ENCODE measurements around the gene BCKDHB. TPM values are rescaled to one million over a fixed set of nuclear protein-coding genes. Genes with fewer than 3 reads are reported as not detected.

BCKDHB gene
- total and polyA plus RNA-seq, 2 donors (not counting 1 experiment from before 2014, with no cell fraction given), result 9.6 to 20.1 TPM

DNA sequence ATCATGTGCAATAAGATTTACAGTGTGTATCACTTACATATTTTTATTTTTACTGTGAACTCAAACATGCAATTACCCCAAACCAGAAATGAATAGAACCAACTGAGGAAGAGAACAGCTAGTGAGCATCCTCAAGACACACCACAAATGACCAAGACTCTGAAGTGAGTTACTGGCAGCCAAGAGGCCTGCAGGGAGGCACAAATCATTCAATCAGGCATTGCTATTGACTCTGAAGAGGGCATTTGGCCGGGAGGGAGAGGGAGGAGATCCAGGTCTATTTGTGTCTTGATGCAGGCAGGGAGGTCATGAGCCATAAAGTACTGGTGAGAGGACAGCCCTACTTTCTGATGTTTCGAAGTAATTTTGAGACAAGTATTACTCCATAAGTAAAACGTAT is 257.7 kb downstream of the BCKDHB start:
- no peak overlapping the region for H3K4me3 Mint-ChIP-seq
- TF ChIP-seq, protein P1, sequence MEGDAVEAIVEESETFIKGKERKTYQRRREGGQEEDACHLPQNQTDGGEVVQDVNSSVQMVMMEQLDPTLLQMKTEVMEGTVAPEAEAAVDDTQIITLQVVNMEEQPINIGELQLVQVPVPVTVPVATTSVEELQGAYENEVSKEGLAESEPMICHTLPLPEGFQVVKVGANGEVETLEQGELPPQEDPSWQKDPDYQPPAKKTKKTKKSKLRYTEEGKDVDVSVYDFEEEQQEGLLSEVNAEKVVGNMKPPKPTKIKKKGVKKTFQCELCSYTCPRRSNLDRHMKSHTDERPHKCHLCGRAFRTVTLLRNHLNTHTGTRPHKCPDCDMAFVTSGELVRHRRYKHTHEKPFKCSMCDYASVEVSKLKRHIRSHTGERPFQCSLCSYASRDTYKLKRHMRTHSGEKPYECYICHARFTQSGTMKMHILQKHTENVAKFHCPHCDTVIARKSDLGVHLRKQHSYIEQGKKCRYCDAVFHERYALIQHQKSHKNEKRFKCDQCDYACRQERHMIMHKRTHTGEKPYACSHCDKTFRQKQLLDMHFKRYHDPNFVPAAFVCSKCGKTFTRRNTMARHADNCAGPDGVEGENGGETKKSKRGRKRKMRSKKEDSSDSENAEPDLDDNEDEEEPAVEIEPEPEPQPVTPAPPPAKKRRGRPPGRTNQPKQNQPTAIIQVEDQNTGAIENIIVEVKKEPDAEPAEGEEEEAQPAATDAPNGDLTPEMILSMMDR (IDR thresholded peaks at IDR 0.05), result no peak
- no peak for TF ChIP-seq EZH2 (IDR thresholded peaks at IDR 0.05; ENCODE audit: borderline replicate concordance, insufficient read depth, low read depth, low read length, poor library complexity, severe bottlenecking)
- no peaks in the 10 kb centered on the region for H3K27me3 ChIP-seq (replicated peaks in 1 of 4; ENCODE audit: control extremely low read depth in 1 of 4, control insufficient read depth in 3 of 4, insufficient read depth in 4 of 4, low read length in 3 of 4)
- H3K9me3 Mint-ChIP-seq (ENCODE audit: insufficient read depth), result peaks cover 3% of the 10 kb centered on the region
- no peak overlapping the region for H3K9ac ChIP-seq (ENCODE audit: low read length)
- H2AFZ ChIP-seq (ENCODE audit: insufficient read depth, low read depth, low read length, poor library complexity, severe bottlenecking), result no peak overlapping the region
- H3K4me3 ChIP-seq (ENCODE audit: control extremely low read depth in 1 of 5, extremely low read depth in 1 of 5, insufficient read depth in 1 of 5, low read depth in 2 of 5, low read length in 4 of 5), result no peak overlapping the region
- H3K27me3 Mint-ChIP-seq, result no peaks in the 10 kb centered on the region
- no peak overlapping the region for H3K4me2 ChIP-seq (replicated peaks; ENCODE audit: low read depth, low read length, poor library complexity, severe bottlenecking)
- H3K4me1 Mint-ChIP-seq, result no peaks in the 10 kb centered on the region
- H3K27ac Mint-ChIP-seq, result no peak overlapping the region
- no peaks in the 10 kb centered on the region for H3K79me2 ChIP-seq (ENCODE audit: control insufficient read depth, insufficient read depth, low read length)
- no peaks in the 10 kb centered on the region for H3K9me3 ChIP-seq (ENCODE audit: control extremely low read depth in 1 of 3, control insufficient read depth in 2 of 3, insufficient read depth in 1 of 3, low read length in 2 of 3)
- ChIA-PET CTCF (no interaction called here), POLR2A (no interaction called here)
- no peaks in the 10 kb centered on the region for H3K4me1 ChIP-seq (ENCODE audit: control insufficient read depth in 2 of 2, insufficient read depth in 2 of 2, low read length in 2 of 2)
- no peaks in the 10 kb centered on the region for H3K36me3 ChIP-seq (replicated peaks in 1 of 2; ENCODE audit: control extremely low read depth in 1 of 2, control insufficient read depth in 1 of 2, extremely low read depth in 1 of 2, insufficient read depth in 2 of 2, low read length in 1 of 2)
- no peak for DNase-seq
- ATAC-seq (ENCODE audit: low read depth), result no peak
- H4K20me1 ChIP-seq (ENCODE audit: control insufficient read depth, insufficient read depth, low read length, poor library complexity, severe bottlenecking), result no peaks in the 10 kb centered on the region
- intact Hi-C loops (cut with micrococcal nuclease), result no loop called here
- H3K27ac ChIP-seq (ENCODE audit: low read length in 2 of 2), result no peak overlapping the region
- WGBS (ENCODE audit: insufficient coverage), result 100% methylated on average over 1 of the region's 3 CpGs

DNA sequence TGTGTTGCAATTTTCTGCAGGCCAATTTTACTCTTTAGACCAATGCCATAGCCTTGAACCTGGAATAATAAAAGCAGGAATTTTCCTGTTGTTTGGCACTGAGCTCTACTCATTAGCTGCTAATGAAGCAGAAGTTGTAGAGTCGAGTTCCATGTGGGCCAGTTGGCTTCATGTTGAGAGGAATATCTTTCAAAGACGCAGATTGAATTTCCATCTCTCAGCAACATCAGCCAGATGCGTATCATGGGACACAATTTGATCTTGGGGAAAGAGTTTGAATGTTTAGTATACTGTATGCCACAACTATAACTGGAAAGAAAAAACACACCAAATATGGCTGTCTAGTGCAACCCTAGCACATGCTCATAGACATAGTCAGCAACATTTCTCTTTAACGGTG is 259.6 kb downstream of the BCKDHB start:
- Histone ChIP-seq H3K4me3 (ENCODE audit: control extremely low read depth in 1 of 5, extremely low read depth in 1 of 5, insufficient read depth in 1 of 5, low read depth in 2 of 5, low read length in 4 of 5) (no peak overlapping the region), H3K9me3 (ENCODE audit: control extremely low read depth in 1 of 3, control insufficient read depth in 2 of 3, insufficient read depth in 1 of 3, low read length in 2 of 3) (no peaks in the 10 kb centered on the region), H4K20me1 (ENCODE audit: control insufficient read depth, insufficient read depth, low read length, poor library complexity, severe bottlenecking) (no peaks in the 10 kb centered on the region), H3K4me1 (ENCODE audit: control insufficient read depth in 2 of 2, insufficient read depth in 2 of 2, low read length in 2 of 2) (no peaks in the 10 kb centered on the region), H3K9ac (ENCODE audit: low read length) (no peak overlapping the region), H3K27ac (ENCODE audit: low read length in 2 of 2) (no peak overlapping the region), H2AFZ (ENCODE audit: insufficient read depth, low read depth, low read length, poor library complexity, severe bottlenecking) (no peak overlapping the region), H3K79me2 (ENCODE audit: control insufficient read depth, insufficient read depth, low read length) (no peaks in the 10 kb centered on the region), H3K36me3 (replicated peaks in 1 of 2; ENCODE audit: control extremely low read depth in 1 of 2, control insufficient read depth in 1 of 2, extremely low read depth in 1 of 2, insufficient read depth in 2 of 2, low read length in 1 of 2) (no peaks in the 10 kb centered on the region), H3K4me2 (replicated peaks; ENCODE audit: low read depth, low read length, poor library complexity, severe bottlenecking) (no peak overlapping the region), H3K27me3 (replicated peaks in 1 of 4; ENCODE audit: control extremely low read depth in 1 of 4, control insufficient read depth in 3 of 4, insufficient read depth in 4 of 4, low read length in 3 of 4) (no peaks in the 10 kb centered on the region)
- no peaks in the 10 kb centered on the region for H3K27me3 Mint-ChIP-seq
- H3K27ac Mint-ChIP-seq, result no peak overlapping the region
- no peak overlapping the region for H3K4me3 Mint-ChIP-seq
- ATAC-seq (ENCODE audit: low read depth) (no peak), DNase-seq (no peak)
- POLR2A ChIA-PET, result no interaction called here
- H3K4me1 Mint-ChIP-seq, result no peaks in the 10 kb centered on the region
- H3K9me3 Mint-ChIP-seq (ENCODE audit: insufficient read depth), result peaks cover 3% of the 10 kb centered on the region
- intact Hi-C loops (cut with micrococcal nuclease), result no loop called here
- TF ChIP-seq, protein P1 (IDR thresholded peaks at IDR 0.05), result no peak
- no peak for TF ChIP-seq EZH2 (IDR thresholded peaks at IDR 0.05; ENCODE audit: borderline replicate concordance, insufficient read depth, low read depth, low read length, poor library complexity, severe bottlenecking)
- no CpG with 5 or more reads among the region's 4 CpGs for WGBS (ENCODE audit: insufficient coverage)
- CTCF ChIA-PET, result no interaction called here

Measured in B cell (primary cell).